Fibroblast of skin of right quadriceps (primary cell): ENCODE data around the gene KRTAP2-3.
"Not testable (repeated sequence)": the region's sequence is repeated elsewhere in the genome, so short reads cannot be mapped to it uniquely, and the experiment has no call there.

ENCODE experiments used
- DNase-seq: peaks from one replicate; pipeline ENCODE4 v3.0.0-alpha.2; 2013

KRTAP2-3 gene

GRCh38 chr17:41060052-41060604 is at the start of gene KRTAP2-3:
Gene KRTAP2-3, minus strand, starts transcription at chr17:41060114. Its CDS starts 64 bp downstream, at chr17:41060050.
- DNase-seq, result peak; percentile 97

DNA sequence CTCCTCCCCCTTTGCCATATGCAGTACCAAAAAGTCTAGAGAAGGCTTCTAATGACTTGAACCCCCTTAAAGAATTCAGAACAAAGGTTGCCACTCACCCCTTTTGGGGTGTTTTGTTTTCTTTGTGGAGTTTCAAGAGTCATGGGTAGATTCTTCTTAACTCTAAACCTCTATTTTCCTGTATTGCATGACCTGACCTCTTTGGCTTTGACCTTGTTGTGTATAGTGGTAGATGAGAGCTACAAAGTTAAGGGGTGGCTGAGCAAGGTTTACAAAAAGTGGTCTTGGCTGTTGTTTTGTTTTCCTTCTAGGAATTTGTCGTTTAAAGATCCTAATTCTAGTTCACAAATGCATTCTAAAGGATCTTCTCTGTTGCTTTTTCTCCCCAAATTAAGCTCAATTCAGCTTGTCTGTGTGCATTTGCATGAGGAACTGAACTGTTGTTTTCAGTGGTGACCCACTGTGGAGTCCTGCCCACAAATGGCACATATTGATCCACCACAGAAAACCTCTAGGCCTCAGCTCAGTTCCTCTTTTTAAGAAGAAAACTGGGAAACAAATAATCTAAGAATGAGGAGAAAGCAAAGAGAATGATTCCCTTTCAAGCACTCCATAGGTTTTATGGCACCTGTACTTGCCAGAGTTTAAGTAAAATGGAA is 48.9 kb upstream of the KRTAP2-3 start:
- DNase-seq, result not testable (repeated sequence)

- no peak for DNase-seq
Observed at GRCh38 chr17:41107941-41108450, 48.1 kb upstream of the KRTAP2-3 start.

DNA sequence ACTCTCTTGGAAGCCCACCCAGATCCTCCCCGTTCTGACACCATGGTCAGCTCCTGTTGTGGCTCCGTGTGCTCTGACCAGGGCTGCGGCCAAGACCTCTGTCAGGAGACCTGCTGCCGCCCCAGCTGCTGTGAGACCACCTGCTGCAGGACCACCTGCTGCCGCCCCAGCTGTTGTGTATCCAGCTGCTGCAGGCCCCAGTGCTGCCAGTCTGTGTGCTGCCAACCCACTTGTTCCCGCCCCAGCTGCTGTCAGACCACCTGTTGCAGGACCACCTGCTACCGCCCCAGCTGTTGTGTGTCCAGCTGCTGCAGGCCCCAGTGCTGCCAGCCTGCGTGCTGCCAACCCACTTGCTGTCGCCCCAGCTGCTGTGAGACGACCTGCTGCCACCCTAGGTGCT is 45.4 kb upstream of the KRTAP2-3 start, which contains the start of gene KRTAP4-9:
Gene KRTAP4-9, plus strand, starts transcription at position 43 of the 400 bp plus-strand sequence. Its CDS starts 0 bp downstream, at position 43.
- DNase-seq, result not testable (repeated sequence)

GRCh38 chr17:41104386-41105038 is 44.6 kb upstream of the KRTAP2-3 start:
- peak; percentile 87 for DNase-seq

DNA sequence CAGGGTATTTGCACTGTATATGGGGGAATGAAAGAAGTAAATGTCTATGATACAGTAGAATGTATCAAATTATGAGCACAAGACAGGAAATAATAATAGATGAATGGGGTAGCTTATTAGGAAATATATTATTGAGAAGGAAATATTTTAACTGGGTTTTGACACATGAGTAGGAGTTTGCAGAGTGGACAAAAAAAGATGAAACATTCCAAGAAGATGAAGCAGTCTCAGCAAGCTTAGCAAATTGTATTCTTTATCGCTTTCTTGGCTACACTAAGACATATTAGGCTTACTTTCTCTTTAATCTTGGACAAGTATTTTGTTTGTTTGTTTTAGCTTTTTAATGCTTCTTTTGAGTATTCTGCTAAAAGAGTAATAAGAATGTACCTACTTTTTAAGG is 44.0 kb upstream of the KRTAP2-3 start:
- no peak for DNase-seq

DNA sequence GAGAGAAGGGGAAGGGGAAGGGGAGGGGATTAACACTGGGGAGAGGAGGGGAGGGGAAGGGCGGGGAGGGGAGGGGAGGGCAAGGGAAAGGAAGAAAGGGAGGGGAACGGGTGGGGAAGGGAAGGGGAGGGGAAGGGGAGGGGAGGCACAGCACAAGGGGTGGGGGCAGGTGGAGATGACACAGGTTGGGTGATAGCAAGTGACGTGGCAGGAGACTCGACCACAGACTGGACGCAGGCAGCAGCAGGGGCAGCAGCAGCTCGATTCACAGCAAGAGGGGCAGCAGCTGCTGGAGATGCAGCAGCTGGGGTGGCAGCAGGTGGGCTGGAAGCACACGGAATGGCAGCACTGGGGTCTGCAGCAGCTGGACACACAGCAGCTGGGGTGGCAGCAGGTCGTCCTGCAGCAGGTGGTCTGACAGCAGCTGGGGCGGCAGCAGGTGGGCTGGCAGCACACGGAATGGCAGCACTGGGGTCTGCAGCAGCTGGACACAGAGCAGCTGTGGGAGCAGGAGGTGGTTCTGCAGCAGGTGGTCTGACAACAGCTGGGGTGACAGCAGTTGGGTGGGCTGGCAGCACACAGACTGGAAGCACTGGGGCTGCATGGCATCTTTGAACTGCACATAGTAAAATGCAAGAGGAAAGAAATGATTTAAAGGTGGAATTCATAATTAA is 41.8 kb upstream of the KRTAP2-3 start, which contains the start of gene KRTAP4-16:
Gene KRTAP4-16, minus strand, starts transcription at position 624 of the 674 bp plus-strand sequence. Its CDS starts 0 bp downstream, at position 624.
- no peak for DNase-seq

- peak; percentile 91 for DNase-seq
Observed at GRCh38 chr17:41099682-41100480, 40.0 kb upstream of the KRTAP2-3 start.

DNA sequence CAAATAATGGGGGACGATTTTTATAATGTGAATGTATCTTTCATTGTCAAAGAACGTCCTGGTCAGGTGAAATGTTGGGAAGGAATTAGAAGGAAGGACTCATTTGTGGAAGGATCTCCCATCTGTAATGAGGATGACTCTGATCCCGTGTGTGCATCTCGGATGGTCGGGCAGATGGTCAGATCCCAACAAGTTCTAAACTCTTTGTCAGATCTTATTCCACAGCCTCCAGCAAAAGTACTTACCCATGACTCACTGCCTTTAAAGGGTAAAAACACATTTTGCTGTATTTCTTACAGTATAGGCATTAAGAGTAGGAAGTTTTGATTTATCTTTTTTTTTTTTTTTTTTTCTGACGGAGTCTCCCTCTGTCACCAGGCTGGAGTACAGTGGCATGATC is 38.6 kb upstream of the KRTAP2-3 start:
- DNase-seq, result peak; percentile 65

DNA sequence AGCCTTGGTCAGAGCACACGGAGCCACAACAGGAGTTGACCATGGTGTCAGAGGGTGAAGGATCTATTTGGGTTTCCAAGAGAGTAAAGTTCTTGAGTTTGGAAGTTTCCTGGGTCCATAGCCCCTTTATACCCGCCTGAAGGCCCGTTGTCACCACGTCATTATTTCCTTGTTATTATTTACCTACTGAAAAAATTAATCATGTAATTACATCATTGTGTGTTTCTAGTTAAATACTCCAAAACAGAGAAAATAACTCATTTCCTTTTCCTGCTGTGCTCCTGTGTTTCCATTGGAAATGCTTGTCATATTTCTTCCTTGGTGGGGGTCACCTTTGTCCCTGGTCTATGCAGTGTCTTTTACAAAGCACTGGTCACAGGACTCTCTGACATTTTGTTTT is 38.1 kb upstream of the KRTAP2-3 start, which contains the start of gene KRTAP4-8:
Gene KRTAP4-8, minus strand, starts transcription at position 101 of the 400 bp plus-strand sequence. Its CDS starts 58 bp downstream, at position 43.
- DNase-seq, result no peak

DNA sequence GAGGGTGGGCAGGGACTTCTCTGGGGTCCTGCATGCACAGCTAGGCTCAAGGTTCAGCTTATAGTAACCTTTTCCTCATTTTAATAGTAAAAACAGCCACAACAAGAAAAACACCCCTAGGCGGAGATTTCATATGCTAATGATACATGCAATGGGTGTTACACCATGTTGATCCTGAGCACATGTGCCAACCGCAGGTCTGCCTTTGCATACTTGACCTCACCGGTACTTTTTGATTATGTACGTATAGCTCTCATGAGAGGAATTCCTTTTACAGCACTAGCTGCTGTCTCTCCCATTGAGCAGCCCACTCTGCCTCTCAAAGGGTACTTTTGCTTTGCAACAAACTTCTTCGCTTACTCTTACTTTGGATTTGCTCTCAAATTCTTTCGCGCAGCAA is 36.1 kb upstream of the KRTAP2-3 start:
- no peak for DNase-seq

DNA sequence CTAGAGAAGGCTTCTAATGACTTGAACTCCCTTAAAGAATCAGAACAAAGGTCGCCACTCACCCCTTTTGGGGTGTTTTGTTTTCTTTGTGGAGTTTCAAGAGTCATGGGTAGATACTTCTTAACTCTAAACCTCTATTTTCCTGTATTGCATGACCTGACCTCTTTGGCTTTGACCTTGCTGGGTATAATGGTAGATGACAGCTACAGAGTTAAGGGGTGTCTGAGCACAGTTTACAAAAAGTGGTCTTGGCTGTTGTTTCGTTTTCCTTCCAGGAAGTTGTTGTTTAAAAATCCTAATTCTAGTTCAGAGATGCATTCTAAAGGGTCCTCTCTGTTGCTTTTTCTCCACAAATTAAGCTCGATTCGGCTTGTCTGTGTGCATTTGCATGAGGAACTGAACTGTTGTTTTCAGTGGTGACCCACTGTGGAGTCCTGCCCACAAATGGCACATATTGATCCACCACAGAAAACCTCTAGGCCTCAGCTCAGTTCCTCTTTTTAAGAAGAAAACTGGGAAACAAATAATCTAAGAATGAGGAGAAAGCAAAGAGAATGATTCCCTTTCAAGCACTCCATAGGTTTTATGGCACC is 28.9 kb upstream of the KRTAP2-3 start:
- DNase-seq, result not testable (repeated sequence)

- DNase-seq, result not testable (repeated sequence)
Observed at GRCh38 chr17:41084100-41084856, 24.4 kb upstream of the KRTAP2-3 start, which contains the start of gene KRTAP4-7. Gene KRTAP4-7, plus strand, starts transcription at chr17:41084150. Its CDS starts 57 bp downstream, at chr17:41084207.

DNA sequence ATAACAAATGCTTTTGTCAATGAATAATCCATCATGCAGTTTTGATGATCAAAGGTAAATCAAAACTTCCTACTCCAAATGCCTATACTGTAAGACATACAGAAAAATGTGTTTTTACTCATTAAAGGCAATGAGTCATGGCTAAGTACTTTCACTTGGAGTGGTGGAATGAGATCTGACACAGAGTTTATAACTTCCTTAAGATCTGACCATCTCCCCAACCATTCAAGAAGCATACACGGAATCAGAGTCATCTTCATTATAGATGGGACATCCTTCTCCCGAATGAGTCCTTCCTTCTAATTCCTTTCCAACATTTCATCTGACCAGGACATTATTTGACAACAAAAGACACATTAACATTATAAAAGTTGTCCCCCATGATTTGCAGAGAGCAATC is 23.5 kb upstream of the KRTAP2-3 start:
- DNase-seq, result peak; percentile 82

GRCh38 chr17:41082626-41083025 is 22.7 kb upstream of the KRTAP2-3 start:
- peak; percentile 43 for DNase-seq

- no peak for DNase-seq
Observed at GRCh38 chr17:41076788-41077187, 16.9 kb upstream of the KRTAP2-3 start.

- DNase-seq, result no peak
Observed at GRCh38 chr17:41073676-41074075, 13.8 kb upstream of the KRTAP2-3 start.

- no peak for DNase-seq
Observed at GRCh38 chr17:41071606-41072360, 11.9 kb upstream of the KRTAP2-3 start.

- no peak for DNase-seq
Observed at GRCh38 chr17:41069031-41069430, 9.1 kb upstream of the KRTAP2-3 start.

- peak; percentile 78 for DNase-seq
Observed at GRCh38 chr17:41067281-41067680, 7.4 kb upstream of the KRTAP2-3 start.
